T-helper 2 cell (primary cell): ENCODE data around the gene FGF19.

Source experiments
- DNase-seq, 5 experiments: peaks; one replicate each; pipeline versions ENCODE4 v3.0.0 to v3.0.0-alpha.2; 2012 to 2022

The FGF19 gene

GRCh38 chr11:69654001-69654659 is 49.7 kb downstream of the FGF19 start:
- DNase-seq, result no peak

DNA sequence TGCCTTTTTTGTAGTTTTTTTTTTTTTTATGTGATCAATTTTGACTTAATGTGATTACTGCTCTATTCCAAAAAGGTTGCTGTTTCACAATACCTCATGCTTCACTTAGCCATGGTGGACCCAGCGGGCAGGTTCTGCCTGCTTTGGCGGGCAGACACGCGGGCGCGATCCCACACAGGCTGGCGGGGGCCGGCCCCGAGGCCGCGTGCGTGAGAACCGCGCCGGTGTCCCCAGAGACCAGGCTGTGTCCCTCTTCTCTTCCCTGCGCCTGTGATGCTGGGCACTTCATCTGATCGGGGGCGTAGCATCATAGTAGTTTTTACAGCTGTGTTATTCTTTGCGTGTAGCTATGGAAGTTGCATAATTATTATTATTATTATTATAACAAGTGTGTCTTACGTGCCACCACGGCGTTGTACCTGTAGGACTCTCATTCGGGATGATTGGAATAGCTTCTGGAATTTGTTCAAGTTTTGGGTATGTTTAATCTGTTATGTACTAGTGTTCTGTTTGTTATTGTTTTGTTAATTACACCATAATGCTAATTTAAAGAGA is 50.3 kb downstream of the FGF19 start:
- DNase-seq, result no peak

- DNase-seq, result no peak
Measured at GRCh38 chr11:69652999-69653398, 50.8 kb downstream of the FGF19 start.

GRCh38 chr11:69651834-69652620 is 51.8 kb downstream of the FGF19 start:
- DNase-seq, result no peak

DNA sequence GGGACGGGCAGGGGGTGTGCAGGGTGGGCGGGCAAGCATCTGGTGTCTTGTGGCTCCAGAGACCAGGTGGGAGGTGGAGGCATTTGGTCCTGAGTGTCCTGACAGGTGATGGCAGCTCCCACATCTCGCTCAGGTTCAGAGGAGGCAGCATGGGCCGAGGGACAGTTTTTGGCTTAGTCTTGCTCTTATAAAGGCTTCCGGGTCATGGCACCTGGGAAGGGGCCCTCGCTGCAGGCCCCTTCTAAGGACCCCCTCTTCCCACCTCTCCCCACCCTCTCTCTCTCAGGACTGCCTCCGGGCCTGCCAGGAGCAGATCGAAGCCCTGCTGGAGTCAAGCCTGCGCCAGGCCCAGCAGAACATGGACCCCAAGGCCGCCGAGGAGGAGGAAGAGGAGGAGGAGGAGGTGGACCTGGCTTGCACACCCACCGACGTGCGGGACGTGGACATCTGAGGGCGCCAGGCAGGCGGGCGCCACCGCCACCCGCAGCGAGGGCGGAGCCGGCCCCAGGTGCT is 52.9 kb downstream of the FGF19 start:
- no peak for DNase-seq

GRCh38 chr11:69650081-69650831 is 53.6 kb downstream of the FGF19 start:
- DNase-seq, result no peak

DNA sequence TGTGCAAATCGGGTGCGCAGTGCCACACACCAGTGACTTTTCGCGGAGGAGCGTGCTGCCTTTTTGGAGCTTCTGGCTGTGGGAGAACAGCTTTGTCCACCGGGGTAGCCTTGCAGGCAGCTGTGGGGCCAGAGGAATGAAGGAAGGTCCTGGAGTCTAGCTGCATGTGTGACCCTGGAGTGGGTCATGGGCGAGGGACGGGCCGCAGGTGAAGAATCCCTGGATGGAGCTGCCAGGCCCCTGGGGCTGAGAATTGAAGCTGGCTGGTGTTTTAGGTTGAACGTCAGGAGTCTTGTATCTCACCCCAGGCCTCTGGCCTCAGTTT is 54.3 kb downstream of the FGF19 start:
- no peak for DNase-seq

GRCh38 chr11:69648679-69649575 is 54.9 kb downstream of the FGF19 start:
- no peak for DNase-seq
